Measurements from ENCODE around the gene MRPL58.

The MRPL58 gene

GRCh38 chr17:74987909-74988711 is 24.4 kb upstream of the MRPL58 start:
- Histone ChIP-seq H3K27me3 (ENCODE audit: insufficient read depth, low read length) (no peaks in the 10 kb centered on the region), H3K27ac (ENCODE audit: low read depth, low read length) (peak overlapping the region; percentile 55; the same call in 1 of the 2 replicates)
- WGBS, result under 1% methylated on average over 76 of the region's 76 CpGs

GRCh38 chr17:74990581-74991105 is 21.8 kb upstream of the MRPL58 start:
- WGBS, result 94% methylated on average over 10 of the region's 10 CpGs
- no peaks in the 10 kb centered on the region for H3K36me3 ChIP-seq (ENCODE audit: insufficient read depth, low read length)
- no peak overlapping the region for H3K4me3 ChIP-seq (ENCODE audit: low read length)
- no peak overlapping the region for H3K9ac ChIP-seq (ENCODE audit: low read depth, low read length)
- peaks cover 9% of the 10 kb centered on the region; the same call in 1 of the 2 replicates for H3K4me1 ChIP-seq (ENCODE audit: insufficient read depth, low read length)
- H3K27ac ChIP-seq (ENCODE audit: low read depth, low read length), result no peak overlapping the region
- no peaks in the 10 kb centered on the region for H3K27me3 ChIP-seq (ENCODE audit: insufficient read depth, low read length)
- no peaks in the 10 kb centered on the region for H3K9me3 ChIP-seq (ENCODE audit: insufficient read depth, low read depth, low read length)

More at GRCh38 chr17:74987909-74988711, 24.4 kb upstream of the MRPL58 start:
- peaks cover 12% of the 10 kb centered on the region; the same call in 1 of the 2 replicates for H3K4me1 ChIP-seq (ENCODE audit: insufficient read depth, low read length)
- no peaks in the 10 kb centered on the region for H3K9me3 ChIP-seq (ENCODE audit: insufficient read depth, low read depth, low read length)
- H3K36me3 ChIP-seq (ENCODE audit: insufficient read depth, low read length), result no peaks in the 10 kb centered on the region
- peak overlapping the region; percentile 77 for H3K9ac ChIP-seq (ENCODE audit: low read depth, low read length)
- peak overlapping the region; percentile 69 for H3K4me3 ChIP-seq (ENCODE audit: low read length)

GRCh38 chr17:74992223-74992622 is 20.2 kb upstream of the MRPL58 start:
- Histone ChIP-seq H3K27ac (ENCODE audit: low read depth, low read length) (no peak overlapping the region), H3K9ac (ENCODE audit: low read depth, low read length) (no peak overlapping the region; the same call in 1 of the 2 replicates), H3K9me3 (ENCODE audit: insufficient read depth, low read depth, low read length) (no peaks in the 10 kb centered on the region), H3K36me3 (ENCODE audit: insufficient read depth, low read length) (no peaks in the 10 kb centered on the region), H3K27me3 (ENCODE audit: insufficient read depth, low read length) (no peaks in the 10 kb centered on the region), H3K4me3 (ENCODE audit: low read length) (no peak overlapping the region), H3K4me1 (ENCODE audit: insufficient read depth, low read length) (peaks cover 5% of the 10 kb centered on the region; the same call in 1 of the 2 replicates)
- WGBS, result 84% methylated on average over 2 of the region's 2 CpGs

GRCh38 chr17:74994440-74994839 is 18.0 kb upstream of the MRPL58 start:
- Histone ChIP-seq H3K36me3 (ENCODE audit: insufficient read depth, low read length) (peaks cover 3% of the 10 kb centered on the region), H3K4me3 (ENCODE audit: low read length) (no peak overlapping the region), H3K4me1 (ENCODE audit: insufficient read depth, low read length) (no peaks in the 10 kb centered on the region), H3K9me3 (ENCODE audit: insufficient read depth, low read depth, low read length) (no peaks in the 10 kb centered on the region), H3K27me3 (ENCODE audit: insufficient read depth, low read length) (no peaks in the 10 kb centered on the region), H3K9ac (ENCODE audit: low read depth, low read length) (no peak overlapping the region), H3K27ac (ENCODE audit: low read depth, low read length) (no peak overlapping the region)
- WGBS, result 92% methylated on average over 7 of the region's 7 CpGs

- no peaks in the 10 kb centered on the region for H3K4me1 ChIP-seq (ENCODE audit: insufficient read depth, low read length)
- H3K9ac ChIP-seq (ENCODE audit: low read depth, low read length), result no peak overlapping the region
- H3K36me3 ChIP-seq (ENCODE audit: insufficient read depth, low read length), result peaks cover 7% of the 10 kb centered on the region
- WGBS, result 96% methylated on average over 4 of the region's 5 CpGs
- H3K4me3 ChIP-seq (ENCODE audit: low read length), result no peak overlapping the region
- no peak overlapping the region for H3K27ac ChIP-seq (ENCODE audit: low read depth, low read length)
- H3K27me3 ChIP-seq (ENCODE audit: insufficient read depth, low read length), result no peaks in the 10 kb centered on the region
- no peaks in the 10 kb centered on the region for H3K9me3 ChIP-seq (ENCODE audit: insufficient read depth, low read depth, low read length)
These were observed 16.6 kb upstream of the MRPL58 start for GRCh38 chr17:74995847-74996246.

GRCh38 chr17:74998783-74999182 is 13.7 kb upstream of the MRPL58 start:
- Histone ChIP-seq H3K27me3 (ENCODE audit: insufficient read depth, low read length) (no peaks in the 10 kb centered on the region), H3K27ac (ENCODE audit: low read depth, low read length) (no peak overlapping the region), H3K9me3 (ENCODE audit: insufficient read depth, low read depth, low read length) (no peaks in the 10 kb centered on the region), H3K9ac (ENCODE audit: low read depth, low read length) (no peak overlapping the region), H3K4me1 (ENCODE audit: insufficient read depth, low read length) (no peaks in the 10 kb centered on the region), H3K4me3 (ENCODE audit: low read length) (no peak overlapping the region), H3K36me3 (ENCODE audit: insufficient read depth, low read length) (peaks cover 28% of the 10 kb centered on the region)
- 92% methylated on average over 6 of the region's 6 CpGs for WGBS

GRCh38 chr17:74999523-74999922 is 12.9 kb upstream of the MRPL58 start:
- Histone ChIP-seq H3K27ac (ENCODE audit: low read depth, low read length) (no peak overlapping the region), H3K27me3 (ENCODE audit: insufficient read depth, low read length) (no peaks in the 10 kb centered on the region), H3K9me3 (ENCODE audit: insufficient read depth, low read depth, low read length) (no peaks in the 10 kb centered on the region), H3K4me3 (ENCODE audit: low read length) (no peak overlapping the region), H3K9ac (ENCODE audit: low read depth, low read length) (no peak overlapping the region), H3K4me1 (ENCODE audit: insufficient read depth, low read length) (no peaks in the 10 kb centered on the region), H3K36me3 (ENCODE audit: insufficient read depth, low read length) (peaks cover 35% of the 10 kb centered on the region)
- WGBS, result 92% methylated on average over 4 of the region's 4 CpGs

- Histone ChIP-seq H3K4me3 (ENCODE audit: low read length) (no peak overlapping the region), H3K9me3 (ENCODE audit: insufficient read depth, low read depth, low read length) (no peaks in the 10 kb centered on the region), H3K27ac (ENCODE audit: low read depth, low read length) (no peak overlapping the region), H3K36me3 (ENCODE audit: insufficient read depth, low read length) (peaks cover 40% of the 10 kb centered on the region), H3K9ac (ENCODE audit: low read depth, low read length) (no peak overlapping the region), H3K4me1 (ENCODE audit: insufficient read depth, low read length) (no peaks in the 10 kb centered on the region), H3K27me3 (ENCODE audit: insufficient read depth, low read length) (no peaks in the 10 kb centered on the region)
- WGBS, result 94% methylated on average over 15 of the region's 15 CpGs
These were observed 10.3 kb upstream of the MRPL58 start for GRCh38 chr17:75001915-75002843.

GRCh38 chr17:75003070-75003956 is 9.2 kb upstream of the MRPL58 start:
- H3K27me3 ChIP-seq (ENCODE audit: insufficient read depth, low read length), result no peaks in the 10 kb centered on the region
- no peak overlapping the region for H3K27ac ChIP-seq (ENCODE audit: low read depth, low read length)
- WGBS, result 93% methylated on average over 76 of the region's 76 CpGs
- no peaks in the 10 kb centered on the region for H3K9me3 ChIP-seq (ENCODE audit: insufficient read depth, low read depth, low read length)
- no peak overlapping the region for H3K9ac ChIP-seq (ENCODE audit: low read depth, low read length)
- H3K4me3 ChIP-seq (ENCODE audit: low read length), result no peak overlapping the region
- no peaks in the 10 kb centered on the region for H3K4me1 ChIP-seq (ENCODE audit: insufficient read depth, low read length)
- peaks cover 40% of the 10 kb centered on the region for H3K36me3 ChIP-seq (ENCODE audit: insufficient read depth, low read length)

GRCh38 chr17:75003957-75004355 is 8.5 kb upstream of the MRPL58 start:
- peaks cover 40% of the 10 kb centered on the region for H3K36me3 ChIP-seq (ENCODE audit: insufficient read depth, low read length)
- WGBS, result 95% methylated on average over 19 of the region's 19 CpGs

More at GRCh38 chr17:75003957-75004355, 8.5 kb upstream of the MRPL58 start:
- no peak overlapping the region for H3K27ac ChIP-seq (ENCODE audit: low read depth, low read length)
- no peaks in the 10 kb centered on the region for H3K9me3 ChIP-seq (ENCODE audit: insufficient read depth, low read depth, low read length)
- H3K4me3 ChIP-seq (ENCODE audit: low read length), result no peak overlapping the region
- no peaks in the 10 kb centered on the region for H3K27me3 ChIP-seq (ENCODE audit: insufficient read depth, low read length)
- H3K9ac ChIP-seq (ENCODE audit: low read depth, low read length), result no peak overlapping the region
- no peaks in the 10 kb centered on the region for H3K4me1 ChIP-seq (ENCODE audit: insufficient read depth, low read length)

All from HUES64 (cell line).